K562 (cell line): ENCODE results near the gene CNOT11. TPM values are rescaled to one million over a fixed set of nuclear protein-coding genes. Genes with fewer than 3 reads are reported as not detected.

Experiments used
- ATAC-seq: fragments of 200-7000 bp; cut with Tn5 transposase; 3 replicates; pipeline ENCODE4 v1.9.1; 2020; ENCODE audit warnings: moderate library complexity
- BruUV-seq: library from RNA; stranded (reverse); fragments of 400-500 nt; replicated peaks from 2 replicates; lab custom pipeline; 2021; lab: Mats Ljungman, UMichigan
- CTCF ChIA-PET: fragments of 300-600 bp; formaldehyde crosslinking; extraction: SDS; loops from one replicate; lab custom pipeline; 2021; ENCODE audit warnings: low intra/inter-chr PET ratio; lab: Yijun Ruan, JAX
- POLR2A ChIA-PET: fragments of 300-600, 350-650 bp; sonication (Branson Sonifier 250); formaldehyde crosslinking; extraction: SDS; loops from one replicate; lab custom pipeline; 2021; ENCODE audit warnings: antibody characterized with exemption, inconsistent platforms; lab: Yijun Ruan, JAX
- DNase-seq, 4 experiments: peaks; one replicate each; pipeline versions ENCODE4 v3.0.0 to v3.0.0-alpha.2; 2011 to 2018; ENCODE audit warnings: low spot score in 3 of 4, mixed read lengths in 3 of 4; ENCODE audit errors: extremely low read depth in 1 of 4
- FAIRE-seq: peaks from 2 replicates; lab custom pipeline; 2011; peaks lifted over from hg19 to GRCh38; lab: Jason Lieb, UNC
- H2AFZ ChIP-seq: 2 replicates; pipeline ENCODE4 v1.6.0; 2011; ENCODE audit warnings: low read depth, low read length, control low read depth, inconsistent platforms
- H3K27ac ChIP-seq: fragments of 200-600 bp; 3 replicates; pipeline ENCODE4 v1.8.0; 2011; ENCODE audit warnings: low read depth, mild to moderate bottlenecking, control low read depth, inconsistent platforms, low read length, moderate library complexity, mixed read lengths; ENCODE audit errors: extremely low read depth
- H3K27me3 ChIP-seq, 2 experiments: fragments of 300-600 bp in 1 of 2; 2 replicates in 1 of 2; 3 replicates in 1 of 2; pipeline versions ENCODE4 v1.6.0 to v1.8.0; 2011; ENCODE audit warnings: inconsistent platforms in 2 of 2, low read length in 2 of 2, mild to moderate bottlenecking in 1 of 2, mixed read lengths in 1 of 2, moderate library complexity in 1 of 2; ENCODE audit not compliant: control insufficient read depth in 2 of 2, insufficient read depth in 2 of 2
- H3K36me3 ChIP-seq: fragments of 300-600 bp; 3 replicates; pipeline ENCODE4 v1.8.0; 2011; ENCODE audit warnings: mild to moderate bottlenecking, low read length, inconsistent platforms; ENCODE audit not compliant: control insufficient read depth, insufficient read depth
- H3K4me1 ChIP-seq, 2 experiments: fragments of 200-600 bp in 1 of 2; replicated peaks in 1 of 2; 2 replicates in 1 of 2; 3 replicates in 1 of 2; pipeline versions ENCODE4 v1.5.1 to v1.8.0; 2011; ENCODE audit warnings: inconsistent platforms in 2 of 2, low read length in 2 of 2, mild to moderate bottlenecking in 1 of 2, mixed read lengths in 1 of 2, moderate library complexity in 1 of 2; ENCODE audit not compliant: control insufficient read depth in 2 of 2, insufficient read depth in 2 of 2
- H3K4me2 ChIP-seq: 2 replicates; pipeline ENCODE4 v1.6.1; 2011; ENCODE audit warnings: low read length, control low read depth, inconsistent platforms, mixed read lengths; ENCODE audit not compliant: insufficient read depth
- H3K4me3 ChIP-seq: fragments of 200-600 bp; sonication (generic), shearing (Covaris generic); 2 replicates; pipeline ENCODE4 v1.5.1; 2016; ENCODE audit warnings: control low read depth, inconsistent platforms
- H3K79me2 ChIP-seq: fragments of 200-600 bp; 3 replicates; pipeline ENCODE4 v1.8.0; 2011; ENCODE audit warnings: low read length, inconsistent platforms; ENCODE audit not compliant: control insufficient read depth, insufficient read depth
- H3K9ac ChIP-seq, 2 experiments: 2 replicates each; pipeline versions ENCODE4 v1.6.0 to v1.6.1; 2011; ENCODE audit warnings: low read depth in 2 of 2, low read length in 2 of 2, control low read depth in 1 of 2, inconsistent platforms in 1 of 2, mild to moderate bottlenecking in 1 of 2, mixed read lengths in 1 of 2; ENCODE audit not compliant: insufficient read depth in 1 of 2
- H3K9me1 ChIP-seq: one replicate; pipeline ENCODE4 v1.6.0; 2011; ENCODE audit warnings: inconsistent platforms, mild to moderate bottlenecking, low read length, moderate library complexity; ENCODE audit not compliant: control insufficient read depth, insufficient read depth
- H3K9me3 ChIP-seq: replicated peaks from 2 replicates; pipeline ENCODE4 v1.5.1; 2011; ENCODE audit warnings: low read depth, low read length, inconsistent platforms; ENCODE audit not compliant: control insufficient read depth, insufficient read depth
- H4K20me1 ChIP-seq: replicated peaks from 2 replicates; pipeline ENCODE4 v1.6.1; 2011; ENCODE audit warnings: low read length, inconsistent platforms, mixed read lengths; ENCODE audit not compliant: control insufficient read depth, insufficient read depth
- HMGN3 ChIP-seq: IDR thresholded peaks from 2 replicates; pipeline ENCODE4 v1.6.1; 2011; ENCODE audit warnings: borderline replicate concordance, low read depth, mild to moderate bottlenecking, mixed read lengths, low read length; ENCODE audit not compliant: insufficient read length; ENCODE audit errors: extremely low read depth
- ILK ChIP-seq: fragments of 450-650 bp; IDR thresholded peaks from 2 replicates; pipeline ENCODE4 v1.6.1; 2016; ENCODE audit warnings: missing genetic modification characterization, low read depth, mild to moderate bottlenecking, missing compliant biosample characterization, moderate library complexity, borderline replicate concordance
- KDM5B ChIP-seq: fragments of 200-600 bp; sonication (generic); IDR thresholded peaks from 2 replicates; pipeline ENCODE4 v1.6.1; 2012; ENCODE audit warnings: low read depth, mild to moderate bottlenecking, moderate library complexity, low read length, control low read depth, inconsistent platforms; ENCODE audit not compliant: insufficient replicate concordance
- KLF1 ChIP-seq: fragments of 450-650 bp; IDR thresholded peaks from 2 replicates; pipeline ENCODE4 v1.6.1; 2016; ENCODE audit warnings: missing genetic modification characterization, missing compliant biosample characterization
- LARP7 ChIP-seq: fragments of 450-650 bp; IDR thresholded peaks from 2 replicates; pipeline ENCODE4 v1.6.1; 2016
- TEAD1 ChIP-seq, 2 experiments: fragments of 450-650 bp in 1 of 2; sonication (generic) in 1 of 2; formaldehyde crosslinking; IDR thresholded peaks; 2 replicates each; pipeline versions ENCODE4 v1.4.0 to v1.8.0; 2020 to 2022; ENCODE audit warnings: mild to moderate bottlenecking in 2 of 2, missing genetic modification reagents in 1 of 2
- TGIF2 ChIP-seq: sonication (generic); formaldehyde crosslinking; IDR thresholded peaks from 2 replicates; pipeline ENCODE4 v1.8.1; 2022; ENCODE audit warnings: mild to moderate bottlenecking, missing genetic modification reagents, moderate library complexity
- THRAP3 ChIP-seq: fragments of 450-650 bp; IDR thresholded peaks from 2 replicates; pipeline ENCODE4 v1.6.1; 2016; ENCODE audit warnings: mild to moderate bottlenecking, inconsistent platforms, borderline replicate concordance
- ZNF12 ChIP-seq: sonication (generic); formaldehyde crosslinking; IDR thresholded peaks from 2 replicates; pipeline ENCODE4 v1.4.0; 2020; ENCODE audit warnings: mild to moderate bottlenecking, missing genetic modification reagents
- ZNF583 ChIP-seq: fragments of 250-450 bp; sonication (Bioruptor Pico); IDR thresholded peaks from 2 replicates; pipeline ENCODE4 v1.4.0; 2020
- ZNF778 ChIP-seq: fragments of 450-650 bp; formaldehyde crosslinking; IDR thresholded peaks from 2 replicates; pipeline ENCODE4 v1.4.0; 2020; ENCODE audit warnings: mild to moderate bottlenecking, moderate library complexity
- WGBS: fragments of 100-300 bp; shearing (Covaris generic); methylation state at CpG from one replicate; pipeline ENCODE4 v1.1.6; 2016; ENCODE audit warnings: low coverage, mixed read lengths; ENCODE audit not compliant: insufficient coverage; ENCODE audit errors: missing lambda C conversion rate; 5-methylcytosine and 5-hydroxymethylcytosine counted together
- in situ Hi-C: fragments of 300-500 bp; cut with MboI; formaldehyde crosslinking; loops from 4 replicates; pipeline ENCODE4 v1.15.0; 2018; ENCODE audit warnings: inconsistent platforms, mixed read lengths
- intact Hi-C: fragments of 100-400 bp; cut with micrococcal nuclease; formaldehyde crosslinking; loops from 2 replicates; pipeline ENCODE4 v1.14.2; 2022
- polyA plus RNA-seq, 8 experiments: library from polyadenylated mRNA; depleted of rRNA in 4 of 8; stranded (reverse) in 5 of 8; unstranded in 3 of 8; fragments of >200 nt; fragmentation: Nextera tagmentation in 2 of 8; fragmentation: Illumina TruSeq in 1 of 8; extraction: Ambion mirVana in 2 of 8; extraction: Trizol in 1 of 8; gene quantifications; 2 replicates each; pipeline versions ENCODE4 v1.2.1 to v1.2.3, GENCODE V29; 2011 to 2014; ENCODE audit warnings: inconsistent platforms in 1 of 8, missing spikeins in 1 of 8
- total RNA-seq, 7 experiments: library from RNA; depleted of rRNA in 6 of 7; stranded (reverse); fragments of >200 nt in 6 of 7; fragmentation: Illumina TruSeq in 2 of 7; extraction: Trizol in 2 of 7; gene quantifications; 2 replicates each; pipeline versions ENCODE4 v1.2.1 to v1.2.3, GENCODE V29; 2011 to 2021; ENCODE audit warnings: low replicate concordance in 1 of 7
- TF ChIP-seq, protein P1 (sequence below): fragments of 450-650 bp; IDR thresholded peaks from 2 replicates; pipeline ENCODE4 v1.6.1; 2017; ENCODE audit warnings: antibody characterized with exemption, mild to moderate bottlenecking
- TF ChIP-seq, protein P2 (sequence below): fragments of 450-650 bp; IDR thresholded peaks from 2 replicates; pipeline ENCODE4 v1.7.1; 2018; ENCODE audit warnings: mild to moderate bottlenecking, low read depth; ENCODE audit not compliant: partially characterized antibody

The CNOT11 gene
- total and polyA plus RNA-seq, 9 of the 15 experiments (the other 6 are each of a cell fraction or from before 2014, with no cell fraction given): 12.7 to 163 (median 64.2) TPM

DNA sequence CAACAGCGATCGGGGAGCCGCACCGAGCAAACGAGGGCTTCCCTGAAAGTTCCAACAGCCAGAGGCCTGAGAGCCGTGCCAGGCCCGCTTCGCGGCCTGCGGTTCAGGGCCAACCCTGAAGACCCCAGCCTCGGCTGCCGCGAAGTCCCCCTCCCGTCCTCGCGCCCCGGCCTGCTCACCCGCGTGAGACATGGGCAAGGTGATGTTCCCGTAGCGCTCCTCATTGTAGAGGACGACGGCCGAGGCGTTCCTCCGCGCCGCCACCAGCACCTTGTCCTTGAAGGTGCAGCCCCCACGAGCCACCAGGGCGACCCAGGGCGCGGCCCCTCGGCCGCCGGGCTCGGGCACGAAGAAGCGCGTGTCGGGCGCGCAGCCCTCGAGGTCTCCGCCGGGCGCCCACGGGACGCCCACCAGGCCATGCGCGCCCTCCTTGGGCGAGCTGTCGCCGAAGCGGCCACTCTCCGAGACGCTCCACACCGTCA lies 55.3 kb downstream of the CNOT11 start:
- in situ Hi-C loops: no loop called here
- no peaks in the 10 kb centered on the region for H3K27me3 ChIP-seq
- intact Hi-C loops: no loop called here
- H3K9ac ChIP-seq: peak overlapping the region; percentile 85 to 99
- H3K36me3 ChIP-seq: peaks cover 28% of the 10 kb centered on the region
- H3K4me2 ChIP-seq: peak overlapping the region; percentile 92
- peak overlapping the region; percentile 72 for H3K4me3 ChIP-seq
- H3K4me1 ChIP-seq: peaks cover 16 to 28% of the 10 kb centered on the region in 2 experiments; a peak in 4 of 5 replicates
- no peak for FAIRE-seq
- no peaks in the 10 kb centered on the region for H3K9me3 ChIP-seq
- H4K20me1 ChIP-seq: peaks cover 24% of the 10 kb centered on the region
- CTCF ChIA-PET: no interaction called here
- DNase-seq: peak in 1 of 4 experiments; percentile 42
- H2AFZ ChIP-seq: peak overlapping the region; percentile 99
- peaks cover 56% of the 10 kb centered on the region for H3K79me2 ChIP-seq
- WGBS: under 1% methylated on average over 55 of the region's 57 CpGs
- peak; percentile 52 for ATAC-seq
- POLR2A ChIA-PET: interaction anchor here (0.6 to 1.8 kb wide), 5 partner anchors 8 to 305 kb away, joined by 3 to 9 read pairs (median 3); no protein-coding TSS in a partner anchor
- no TSS peak for BruUV-seq
- H3K27ac ChIP-seq: peak overlapping the region; percentile 91
- H3K9me1 ChIP-seq: no peaks in the 10 kb centered on the region
- TF ChIP-seq KLF1 (tag) (0 out of 2 replicates have a peak, but pooled peaks have one; percentile 26), ILK (tag) (no peak), KDM5B (no peak), TEAD1 (CRISPR knock-in tag; IDR thresholded peaks at IDR 0.05) (peak in 1 of 2 experiments; percentile 38; a peak in 1 of 4 replicates), ZNF12 (CRISPR knock-in tag) (peak; percentile 39; the same call in 1 of the 2 replicates), ZNF778 (CRISPR knock-in tag) (no peak), ZNF583 (CRISPR knock-in tag) (no peak), LARP7 (no peak), HMGN3 (peak; percentile 12), THRAP3 (no peak), TGIF2 (CRISPR knock-in tag) (peak; percentile 88; the same call in 1 of the 2 replicates)
- TF ChIP-seq, protein P1, sequence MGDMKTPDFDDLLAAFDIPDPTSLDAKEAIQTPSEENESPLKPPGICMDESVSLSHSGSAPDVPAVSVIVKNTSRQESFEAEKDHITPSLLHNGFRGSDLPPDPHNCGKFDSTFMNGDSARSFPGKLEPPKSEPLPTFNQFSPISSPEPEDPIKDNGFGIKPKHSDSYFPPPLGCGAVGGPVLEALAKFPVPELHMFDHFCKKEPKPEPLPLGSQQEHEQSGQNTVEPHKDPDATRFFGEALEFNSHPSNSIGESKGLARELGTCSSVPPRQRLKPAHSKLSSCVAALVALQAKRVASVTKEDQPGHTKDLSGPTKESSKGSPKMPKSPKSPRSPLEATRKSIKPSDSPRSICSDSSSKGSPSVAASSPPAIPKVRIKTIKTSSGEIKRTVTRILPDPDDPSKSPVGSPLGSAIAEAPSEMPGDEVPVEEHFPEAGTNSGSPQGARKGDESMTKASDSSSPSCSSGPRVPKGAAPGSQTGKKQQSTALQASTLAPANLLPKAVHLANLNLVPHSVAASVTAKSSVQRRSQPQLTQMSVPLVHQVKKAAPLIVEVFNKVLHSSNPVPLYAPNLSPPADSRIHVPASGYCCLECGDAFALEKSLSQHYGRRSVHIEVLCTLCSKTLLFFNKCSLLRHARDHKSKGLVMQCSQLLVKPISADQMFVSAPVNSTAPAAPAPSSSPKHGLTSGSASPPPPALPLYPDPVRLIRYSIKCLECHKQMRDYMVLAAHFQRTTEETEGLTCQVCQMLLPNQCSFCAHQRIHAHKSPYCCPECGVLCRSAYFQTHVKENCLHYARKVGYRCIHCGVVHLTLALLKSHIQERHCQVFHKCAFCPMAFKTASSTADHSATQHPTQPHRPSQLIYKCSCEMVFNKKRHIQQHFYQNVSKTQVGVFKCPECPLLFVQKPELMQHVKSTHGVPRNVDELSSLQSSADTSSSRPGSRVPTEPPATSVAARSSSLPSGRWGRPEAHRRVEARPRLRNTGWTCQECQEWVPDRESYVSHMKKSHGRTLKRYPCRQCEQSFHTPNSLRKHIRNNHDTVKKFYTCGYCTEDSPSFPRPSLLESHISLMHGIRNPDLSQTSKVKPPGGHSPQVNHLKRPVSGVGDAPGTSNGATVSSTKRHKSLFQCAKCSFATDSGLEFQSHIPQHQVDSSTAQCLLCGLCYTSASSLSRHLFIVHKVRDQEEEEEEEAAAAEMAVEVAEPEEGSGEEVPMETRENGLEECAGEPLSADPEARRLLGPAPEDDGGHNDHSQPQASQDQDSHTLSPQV: peak; percentile 84
- TF ChIP-seq, protein P2, sequence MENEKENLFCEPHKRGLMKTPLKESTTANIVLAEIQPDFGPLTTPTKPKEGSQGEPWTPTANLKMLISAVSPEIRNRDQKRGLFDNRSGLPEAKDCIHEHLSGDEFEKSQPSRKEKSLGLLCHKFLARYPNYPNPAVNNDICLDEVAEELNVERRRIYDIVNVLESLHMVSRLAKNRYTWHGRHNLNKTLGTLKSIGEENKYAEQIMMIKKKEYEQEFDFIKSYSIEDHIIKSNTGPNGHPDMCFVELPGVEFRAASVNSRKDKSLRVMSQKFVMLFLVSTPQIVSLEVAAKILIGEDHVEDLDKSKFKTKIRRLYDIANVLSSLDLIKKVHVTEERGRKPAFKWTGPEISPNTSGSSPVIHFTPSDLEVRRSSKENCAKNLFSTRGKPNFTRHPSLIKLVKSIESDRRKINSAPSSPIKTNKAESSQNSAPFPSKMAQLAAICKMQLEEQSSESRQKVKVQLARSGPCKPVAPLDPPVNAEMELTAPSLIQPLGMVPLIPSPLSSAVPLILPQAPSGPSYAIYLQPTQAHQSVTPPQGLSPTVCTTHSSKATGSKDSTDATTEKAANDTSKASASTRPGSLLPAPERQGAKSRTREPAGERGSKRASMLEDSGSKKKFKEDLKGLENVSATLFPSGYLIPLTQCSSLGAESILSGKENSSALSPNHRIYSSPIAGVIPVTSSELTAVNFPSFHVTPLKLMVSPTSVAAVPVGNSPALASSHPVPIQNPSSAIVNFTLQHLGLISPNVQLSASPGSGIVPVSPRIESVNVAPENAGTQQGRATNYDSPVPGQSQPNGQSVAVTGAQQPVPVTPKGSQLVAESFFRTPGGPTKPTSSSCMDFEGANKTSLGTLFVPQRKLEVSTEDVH: no peak
